Forelimb muscle (tissue), 1 donor: ENCODE data around the gene TNFRSF6B. TPM values are rescaled to one million over a fixed set of nuclear protein-coding genes. Genes with fewer than 3 reads are reported as not detected.
"Not testable (repeated sequence)": the region's sequence is repeated elsewhere in the genome, so short reads cannot be mapped to it uniquely, and the experiment has no call there.

Experiments used
- DNase-seq: peaks from one replicate; pipeline ENCODE4 v3.0.0-alpha.2; 2013; ENCODE audit warnings: low read depth
- polyA plus RNA-seq: library from polyadenylated mRNA; unstranded; fragments of 120-200 nt; gene quantifications from one replicate; pipeline ENCODE4 v1.2.1, GENCODE V29; 2013; ENCODE audit not compliant: insufficient read length

TNFRSF6B gene
- polyA plus RNA-seq, 1 donor, result 1.6 TPM

DNA sequence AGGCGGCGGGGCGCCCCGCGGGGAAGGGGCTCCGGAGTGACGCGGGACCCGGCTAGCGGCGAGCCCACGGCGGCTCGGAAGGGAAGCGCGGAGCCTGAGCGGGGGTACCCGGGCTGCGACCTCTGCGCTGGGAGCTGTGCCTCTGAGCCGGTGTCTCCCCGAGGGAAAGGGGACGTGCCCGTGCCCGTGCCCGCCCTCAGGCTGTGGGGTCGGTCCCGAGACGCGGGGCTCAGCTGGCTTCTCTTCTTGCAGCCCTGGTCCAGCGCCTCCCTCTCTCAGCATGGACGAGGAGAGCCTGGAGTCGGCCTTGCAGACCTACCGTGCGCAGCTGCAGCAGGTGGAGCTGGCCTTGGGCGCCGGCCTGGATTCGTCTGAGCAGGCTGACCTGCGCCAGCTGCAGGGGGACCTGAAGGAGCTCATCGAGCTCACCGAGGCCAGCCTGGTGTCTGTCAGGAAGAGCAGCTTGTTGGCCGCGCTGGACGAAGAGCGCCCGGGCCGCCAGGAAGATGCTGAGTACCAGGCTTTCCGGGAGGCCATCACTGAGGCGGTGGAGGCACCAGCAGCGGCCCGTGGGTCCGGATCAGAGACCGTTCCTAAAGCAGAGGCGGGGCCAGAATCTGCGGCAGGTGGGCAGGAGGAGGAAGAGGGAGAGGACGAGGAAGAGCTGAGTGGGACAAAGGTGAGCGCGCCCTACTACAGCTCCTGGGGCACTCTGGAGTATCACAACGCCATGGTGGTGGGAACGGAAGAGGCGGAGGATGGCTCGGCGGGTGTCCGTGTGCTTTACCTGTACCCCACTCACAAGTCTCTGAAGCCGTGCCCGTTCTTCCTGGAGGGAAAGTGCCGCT lies 12.1 kb downstream of the TNFRSF6B start:
- DNase-seq, result no peak

DNA sequence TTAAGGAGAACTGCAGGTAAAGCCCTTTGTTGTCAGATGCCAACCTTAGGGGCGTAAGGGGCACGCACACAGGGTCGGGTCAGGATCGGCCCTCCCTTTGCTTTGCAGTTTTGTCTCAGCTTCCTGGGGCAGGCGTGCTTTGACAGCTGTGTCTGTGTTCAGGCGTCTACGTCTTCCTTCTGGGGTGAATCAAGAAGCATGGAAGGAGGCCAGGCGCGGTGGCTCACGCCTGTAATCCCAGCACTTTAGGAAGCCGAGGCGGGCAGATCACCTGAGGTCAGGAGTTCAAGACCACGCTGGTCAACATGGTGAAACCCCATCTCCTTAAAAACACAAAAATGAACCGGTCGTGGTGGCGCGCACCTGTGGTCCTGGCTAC lies 12.7 kb downstream of the TNFRSF6B start:
- no peak for DNase-seq

DNA sequence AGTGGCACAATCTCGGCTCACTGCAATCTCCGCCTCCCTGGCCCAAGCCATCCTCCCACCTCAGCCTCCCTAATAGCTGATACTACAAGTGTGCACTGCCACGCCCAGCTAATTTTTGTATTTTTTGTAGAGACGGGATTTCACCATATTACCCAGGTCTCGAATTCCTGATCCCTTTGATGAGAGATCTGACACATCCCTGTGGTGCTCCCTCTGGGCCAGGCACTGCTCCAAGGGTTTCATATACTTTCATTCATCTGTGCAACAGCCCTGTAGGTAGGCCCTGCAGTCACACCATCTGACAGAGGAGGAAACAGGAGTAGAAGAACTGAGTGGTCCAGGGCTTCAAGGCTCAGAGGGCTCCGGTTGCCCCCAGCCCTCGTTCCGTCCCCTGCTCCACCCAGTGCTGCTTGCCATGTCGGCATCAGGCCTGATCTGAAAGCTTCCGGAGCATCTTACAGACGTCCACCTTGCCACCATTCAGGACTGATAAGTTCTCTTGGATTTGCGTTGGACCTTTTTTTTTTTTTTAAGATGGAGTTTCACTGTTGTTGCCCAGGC lies 14.7 kb downstream of the TNFRSF6B start:
- DNase-seq, result no peak

DNA sequence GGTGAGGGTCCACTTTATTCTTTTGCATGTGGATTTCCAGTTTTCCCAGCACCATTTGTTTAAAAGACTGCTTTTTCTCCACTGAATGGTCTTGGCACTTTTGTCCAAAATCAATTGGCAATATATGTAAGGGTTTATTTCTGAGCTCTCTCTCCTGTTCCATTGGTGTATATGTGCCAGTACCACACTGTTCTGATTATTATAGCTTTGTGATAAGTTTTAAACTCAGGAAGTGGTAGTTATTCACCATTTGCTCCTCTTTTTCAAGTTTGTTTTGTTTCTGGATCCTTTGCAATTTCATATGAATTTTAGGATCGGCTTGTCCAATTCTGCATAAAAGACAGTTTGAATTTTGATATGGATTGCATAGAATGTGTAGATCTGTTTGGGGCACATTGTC lies 15.7 kb downstream of the TNFRSF6B start:
- no peak for DNase-seq

DNA sequence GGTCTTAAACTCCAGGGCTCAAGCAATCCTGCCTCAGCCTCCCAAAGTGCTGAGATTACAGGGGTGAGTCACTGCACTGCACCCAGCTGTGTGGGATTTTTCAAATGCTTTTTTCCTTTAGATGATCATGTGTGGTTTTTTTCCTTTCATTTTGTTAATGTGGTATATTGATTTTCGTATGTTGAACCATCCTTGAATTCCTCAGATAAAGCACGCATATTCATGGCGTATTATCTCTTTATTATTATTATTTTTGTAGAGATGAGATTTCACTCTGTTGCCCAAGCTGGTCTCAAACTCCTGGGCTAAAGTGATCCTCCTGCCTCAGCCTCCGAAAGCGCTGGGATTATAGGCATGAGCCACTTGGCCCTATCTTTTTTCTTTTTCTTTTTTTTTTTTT lies 18.4 kb downstream of the TNFRSF6B start:
- DNase-seq, result no peak

DNA sequence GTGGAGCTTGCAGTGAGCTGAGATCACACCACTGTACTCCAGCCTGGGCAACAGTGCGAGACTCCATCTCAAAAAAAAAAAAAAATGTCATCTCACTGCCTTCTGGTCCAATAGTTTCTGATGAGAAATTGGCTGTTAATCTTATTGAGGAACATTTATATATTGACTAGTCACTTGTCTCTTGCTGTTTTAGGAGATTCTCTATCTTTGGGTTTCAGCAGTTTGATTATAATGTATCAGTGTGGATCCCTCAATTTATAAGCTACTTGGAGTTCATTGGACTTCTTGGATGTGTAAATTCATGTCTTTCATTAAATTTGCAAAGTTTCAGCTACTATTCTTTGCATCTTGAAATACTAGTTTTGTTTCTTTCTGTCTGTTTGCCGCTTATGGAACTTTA lies 22.5 kb downstream of the TNFRSF6B start:
- DNase-seq, result no peak

DNA sequence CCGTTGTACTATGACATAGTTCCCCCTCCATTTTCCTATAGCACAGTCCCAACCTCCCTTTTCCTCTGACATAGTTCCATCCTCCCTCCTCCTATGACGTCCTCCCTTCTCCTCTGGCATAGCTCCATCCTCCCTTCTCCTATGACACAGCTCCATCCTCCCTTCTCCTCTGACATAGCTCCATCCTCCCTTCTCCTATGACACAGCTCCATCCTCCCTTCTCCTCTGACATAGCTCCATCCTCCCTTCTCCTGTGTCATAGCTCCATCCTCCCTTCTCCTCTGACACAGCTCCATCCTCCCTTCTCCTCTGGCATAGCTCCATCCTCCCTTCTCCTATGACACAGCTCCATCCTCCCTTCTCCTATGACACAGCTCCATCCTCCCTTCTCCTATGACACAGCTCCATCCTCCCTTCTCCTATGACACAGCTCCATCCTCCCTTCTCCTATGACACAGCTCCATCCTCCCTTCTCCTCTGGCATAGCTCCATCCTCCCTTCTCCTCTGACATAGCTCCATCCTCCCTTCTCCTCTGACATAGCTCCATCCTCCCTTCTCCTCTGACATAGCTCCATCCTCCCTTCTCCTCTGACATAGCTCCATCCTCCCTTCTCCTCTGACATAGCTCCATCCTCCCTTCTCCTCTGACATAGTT lies 26.6 kb downstream of the TNFRSF6B start:
- not testable (repeated sequence) for DNase-seq

DNA sequence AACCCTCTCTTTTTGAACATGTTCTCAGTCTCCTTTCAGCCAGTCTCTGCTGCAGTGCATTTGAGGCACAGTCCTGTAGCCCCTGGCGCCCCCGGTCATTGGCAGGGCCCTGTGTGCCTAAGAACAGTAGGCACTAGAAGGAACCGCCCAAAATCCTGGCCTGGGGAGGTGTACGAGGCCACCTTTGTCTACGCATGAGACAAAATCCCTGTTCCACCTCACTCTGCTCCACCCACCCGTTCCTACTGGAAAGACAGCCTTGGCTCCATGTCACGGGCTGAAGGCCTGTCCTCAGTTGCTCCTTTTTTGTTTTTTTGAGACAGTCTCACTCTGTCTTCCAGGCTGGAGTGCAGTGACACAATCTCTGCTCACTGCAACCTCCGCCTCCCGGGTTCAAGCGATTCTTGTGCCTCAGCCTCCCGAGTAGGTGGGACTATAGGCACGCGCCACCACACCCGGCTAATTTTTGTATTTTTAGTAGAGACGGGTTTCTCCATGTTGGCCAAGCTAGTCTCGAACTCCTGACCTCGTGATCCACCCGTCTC lies 33.8 kb downstream of the TNFRSF6B start:
- not testable (repeated sequence) for DNase-seq

DNA sequence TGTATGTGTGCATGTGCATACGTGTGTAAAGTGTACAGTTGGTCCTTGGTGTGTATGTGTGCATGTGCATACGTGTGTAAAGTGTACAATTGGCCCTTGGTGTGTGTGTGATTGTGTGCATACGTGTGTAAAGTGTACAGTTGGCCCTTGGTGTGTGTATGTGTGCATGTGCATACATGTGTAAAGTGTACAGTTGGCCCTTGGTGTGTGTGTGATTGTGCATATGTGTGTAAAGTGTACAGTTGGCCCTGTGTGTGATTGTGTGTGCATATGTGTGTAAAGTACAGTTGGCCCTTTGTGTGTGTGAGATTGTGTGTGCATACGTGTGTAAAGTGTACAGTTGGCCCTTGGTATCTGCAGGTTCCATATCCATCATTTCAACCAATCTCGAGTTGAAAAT lies 35.0 kb downstream of the TNFRSF6B start:
- DNase-seq, result no peak

DNA sequence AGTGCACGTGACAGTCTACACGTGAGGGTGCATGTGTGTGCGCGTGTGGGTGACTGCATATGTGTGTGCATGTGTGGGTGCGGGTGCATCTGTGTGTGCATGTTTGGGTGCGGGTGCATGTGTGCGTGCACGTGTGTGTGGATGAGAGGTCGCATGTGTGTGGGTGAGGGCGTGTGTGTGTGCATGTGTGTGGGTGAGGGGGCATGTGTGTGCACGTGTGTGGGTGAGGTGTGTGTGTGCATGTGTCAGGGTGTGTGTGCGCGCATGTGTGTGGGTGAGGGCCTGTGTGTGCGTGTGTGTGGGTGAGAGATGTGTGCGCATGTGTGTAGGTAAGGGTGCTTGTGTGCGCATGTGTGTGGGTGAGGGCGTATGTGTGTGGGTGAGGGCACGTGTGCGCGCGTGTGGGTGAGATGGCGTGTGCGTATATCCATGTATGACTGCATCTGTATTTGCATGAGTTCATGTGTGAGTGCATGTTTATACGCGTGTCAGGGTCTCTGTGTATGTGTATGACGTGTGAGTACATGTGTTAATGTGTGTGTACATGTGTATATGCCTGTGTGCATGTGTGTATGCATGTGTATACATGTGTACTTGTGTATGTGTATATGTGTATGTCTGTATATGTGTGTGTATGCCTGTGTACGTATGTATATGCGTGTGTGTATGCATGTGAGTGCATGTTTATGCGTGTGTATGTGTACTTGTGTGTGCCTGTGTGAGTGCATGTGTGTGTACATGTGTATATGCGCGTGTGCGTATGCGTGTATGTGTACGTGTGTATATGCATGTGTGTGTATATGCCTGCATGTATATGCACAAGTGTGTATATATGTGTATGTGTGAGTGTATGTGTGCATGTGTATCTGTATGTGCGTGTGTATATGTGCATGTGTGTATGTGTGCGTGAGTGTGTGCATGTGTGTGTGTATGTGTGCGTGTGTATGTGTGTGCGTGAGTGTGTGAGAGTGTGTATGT lies 36.0 kb downstream of the TNFRSF6B start:
- DNase-seq, result no peak

DNA sequence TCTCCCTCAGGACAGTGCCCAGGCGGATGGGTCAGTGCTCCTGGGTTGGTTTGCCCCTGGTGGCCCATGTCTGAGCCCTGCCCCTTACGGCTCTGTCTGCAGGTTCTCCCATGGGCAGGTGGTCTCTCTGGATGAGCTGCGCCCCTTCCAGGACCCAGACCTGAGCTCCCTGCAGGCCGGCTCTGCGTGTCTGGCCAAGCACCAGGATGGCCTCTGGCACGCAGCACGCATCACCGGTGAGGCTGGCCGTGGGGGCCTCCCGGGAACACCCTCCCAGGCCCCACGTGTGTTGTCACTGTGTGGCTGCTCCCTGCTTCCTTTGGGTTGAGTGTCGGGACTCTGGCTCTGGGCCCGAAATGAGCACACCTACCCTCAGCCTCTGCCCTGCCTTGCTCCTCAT lies 36.7 kb downstream of the TNFRSF6B start:
- DNase-seq, result no peak

DNA sequence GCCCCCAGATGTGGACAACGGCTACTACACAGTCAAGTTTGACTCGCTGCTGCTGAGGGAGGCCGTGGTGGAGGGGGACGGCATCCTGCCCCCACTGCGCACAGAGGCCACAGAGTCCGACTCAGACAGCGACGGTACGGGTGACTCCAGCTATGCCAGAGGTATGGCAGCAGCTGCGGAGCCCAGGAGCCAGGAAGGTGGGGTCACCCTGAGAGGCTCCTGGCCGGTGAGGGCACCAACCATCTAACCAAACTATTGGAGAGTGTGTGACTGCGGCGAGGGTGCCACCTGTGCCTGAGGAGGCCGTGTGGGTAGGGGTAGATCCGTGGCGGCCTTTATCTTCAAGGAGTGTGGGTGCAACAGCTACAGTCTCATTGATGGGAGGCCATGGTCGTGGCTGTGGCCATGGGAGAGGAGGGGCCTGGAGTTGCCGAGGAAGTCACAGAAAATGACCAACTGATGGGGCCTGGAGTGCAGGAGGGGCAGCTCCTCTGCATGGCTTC lies 37.2 kb downstream of the TNFRSF6B start:
- DNase-seq, result no peak

DNA sequence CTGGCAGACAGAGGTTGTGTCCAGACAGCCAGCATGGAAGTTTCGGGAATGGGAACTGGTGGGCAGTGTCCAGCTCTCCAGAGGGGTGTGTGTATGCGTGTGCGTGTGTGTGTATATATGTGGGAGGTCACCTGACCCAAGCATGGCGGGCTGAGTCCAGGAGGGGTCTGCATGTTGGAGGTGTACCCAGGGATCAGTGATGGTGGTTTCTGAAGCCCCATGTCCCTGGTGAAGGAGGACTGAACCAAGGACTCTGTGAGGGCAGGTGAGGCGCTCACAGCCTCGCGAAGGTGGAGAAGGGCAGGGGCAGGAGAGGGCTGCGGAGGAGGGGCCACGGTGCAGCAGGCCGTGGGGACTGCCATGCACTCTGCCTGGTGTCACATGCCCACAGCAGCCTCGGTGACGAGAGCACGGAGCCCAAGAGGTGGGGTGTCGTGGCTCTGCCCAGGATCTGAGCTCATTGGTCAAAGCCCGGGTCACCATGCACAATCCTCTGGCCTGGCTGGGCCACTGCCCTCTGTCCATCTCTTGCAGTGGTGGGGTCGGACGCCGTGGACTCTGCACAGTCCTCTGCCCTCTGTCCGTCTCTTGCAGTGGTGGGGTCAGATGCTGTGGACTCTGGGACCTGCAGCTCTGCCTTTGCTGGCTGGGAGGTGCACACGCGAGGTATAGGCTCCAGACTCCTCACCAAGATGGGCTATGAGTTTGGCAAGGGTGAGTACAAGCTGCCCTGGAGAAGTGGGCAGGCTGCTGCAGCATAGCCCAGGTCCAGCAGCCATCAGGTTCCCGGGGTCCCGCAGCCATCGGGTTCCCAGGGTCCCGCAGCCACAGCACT lies 37.9 kb downstream of the TNFRSF6B start:
- no peak for DNase-seq

DNA sequence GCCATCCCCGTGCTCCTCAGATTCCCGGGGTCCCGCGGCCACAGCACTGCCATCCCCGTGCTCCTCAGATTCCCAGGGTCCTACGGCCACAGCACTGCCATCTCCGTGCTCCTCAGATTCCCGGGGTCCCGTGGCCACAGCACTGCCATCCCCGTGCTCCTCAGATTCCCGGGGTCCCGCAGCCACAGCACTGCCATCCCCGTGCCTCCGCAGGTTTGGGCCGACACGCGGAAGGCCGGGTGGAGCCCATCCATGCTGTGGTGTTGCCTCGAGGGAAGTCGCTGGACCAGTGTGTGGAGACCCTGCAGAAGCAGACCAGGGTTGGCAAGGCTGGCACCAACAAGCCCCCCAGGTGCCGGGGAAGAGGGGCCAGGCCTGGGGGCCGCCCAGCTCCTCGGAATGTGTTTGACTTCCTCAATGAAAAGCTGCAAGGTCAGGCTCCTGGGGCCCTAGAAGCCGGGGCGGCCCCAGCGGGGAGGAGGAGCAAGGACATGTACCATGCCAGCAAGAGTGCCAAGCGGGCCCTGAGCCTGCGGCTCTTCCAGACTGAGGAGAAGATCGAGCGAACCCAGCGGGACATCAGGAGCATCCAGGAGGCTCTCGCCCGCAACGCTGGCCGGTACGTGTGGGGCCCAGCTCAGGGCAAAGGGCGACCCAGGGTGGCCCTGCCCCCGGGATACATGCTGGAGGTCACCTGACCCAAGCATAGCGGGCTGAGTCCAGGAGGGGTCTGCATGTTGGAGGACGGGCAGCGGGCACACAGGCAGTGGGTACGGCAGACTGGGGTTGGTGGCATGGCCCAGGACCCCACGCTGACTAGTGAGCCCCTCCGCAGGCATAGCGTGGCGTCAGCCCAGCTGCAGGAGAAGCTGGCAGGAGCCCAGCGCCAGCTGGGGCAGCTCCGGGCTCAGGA lies 38.8 kb downstream of the TNFRSF6B start:
- DNase-seq, result no peak

DNA sequence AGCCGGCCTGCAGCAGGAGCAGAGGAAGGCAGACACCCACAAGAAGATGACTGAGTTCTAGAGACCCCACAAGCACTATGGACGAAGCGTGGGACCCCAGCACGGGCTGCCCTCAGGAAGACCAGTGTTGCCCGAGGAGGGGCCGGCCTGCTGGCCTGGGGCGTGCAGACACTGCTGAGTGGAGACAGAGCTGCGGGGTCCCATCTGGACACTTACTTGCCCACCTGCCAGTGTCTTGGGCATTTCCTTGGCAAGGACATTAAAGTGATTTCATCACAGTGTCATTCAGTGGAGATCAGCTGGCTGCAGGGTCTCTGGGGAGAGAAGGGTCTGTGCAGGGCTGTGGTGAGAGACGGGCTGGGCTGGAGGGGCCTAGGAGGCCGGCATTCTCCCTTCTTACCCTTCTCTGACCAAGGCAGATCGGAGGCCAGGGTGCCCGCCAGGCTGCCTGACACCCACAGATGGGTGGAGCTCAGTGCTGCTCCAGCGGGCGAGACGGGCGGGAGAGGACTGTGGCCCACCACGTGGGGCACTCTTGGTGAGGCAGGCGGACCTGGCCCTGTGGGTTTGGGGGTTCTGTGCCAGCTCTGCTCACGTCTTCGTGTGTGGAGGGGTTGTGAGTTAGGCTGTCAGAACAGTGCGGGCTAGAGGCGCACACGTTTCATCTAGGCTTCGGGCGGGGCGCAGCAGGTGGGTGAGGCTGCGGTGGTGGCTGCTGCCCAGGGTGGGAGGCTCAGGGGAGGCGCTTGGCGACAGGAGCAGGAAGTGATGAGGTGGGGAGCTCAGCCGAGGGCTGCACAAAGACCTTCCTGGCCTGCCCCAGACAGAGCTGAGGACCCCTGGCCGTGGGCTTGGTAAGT lies 39.6 kb downstream of the TNFRSF6B start, which contains the start of gene LIME1:
TSS of gene LIME1 (plus strand) at position 806 of the 860 bp plus-strand sequence. CDS start 886 bp downstream, outside the sequence.
- no peak for DNase-seq

DNA sequence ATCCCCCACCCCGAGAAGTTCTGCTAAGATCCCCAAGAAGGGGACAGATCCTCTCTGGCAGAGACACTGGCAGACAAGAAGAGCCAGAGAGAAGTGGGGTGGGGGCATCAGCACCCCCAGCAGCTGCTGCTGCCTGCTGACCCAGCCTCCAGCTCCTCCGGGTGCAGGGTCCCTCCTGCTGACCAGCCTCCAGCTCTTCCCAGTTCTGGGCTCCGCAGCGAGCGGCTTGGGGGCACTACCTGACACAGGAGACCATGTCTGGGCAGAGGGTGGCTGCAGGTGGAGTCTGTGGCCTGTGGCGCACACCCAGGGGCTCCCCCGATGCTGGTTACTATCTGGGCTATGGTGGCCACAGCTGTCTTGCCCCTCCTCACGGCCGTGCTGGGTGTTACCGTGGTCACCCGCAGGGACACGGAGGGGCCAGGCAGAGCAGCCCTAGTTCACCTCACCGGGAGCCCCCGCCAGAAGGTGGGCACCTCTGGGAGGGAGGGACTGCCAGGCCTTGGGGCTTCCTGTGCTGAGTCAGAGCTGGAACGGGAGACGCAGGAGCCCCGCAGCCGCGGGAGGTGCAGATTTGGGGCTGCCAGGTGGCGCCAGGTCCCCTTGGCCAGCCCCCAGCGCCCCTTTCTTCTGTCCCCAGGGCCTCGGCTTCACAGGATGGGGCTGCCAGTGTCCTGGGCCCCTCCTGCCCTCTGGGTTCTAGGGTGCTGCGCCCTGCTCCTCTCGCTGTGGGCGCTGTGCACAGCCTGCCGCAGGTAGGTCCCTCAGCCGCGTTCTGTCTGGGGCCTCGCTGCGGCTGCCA lies 40.6 kb downstream of the TNFRSF6B start:
- DNase-seq, result no peak

DNA sequence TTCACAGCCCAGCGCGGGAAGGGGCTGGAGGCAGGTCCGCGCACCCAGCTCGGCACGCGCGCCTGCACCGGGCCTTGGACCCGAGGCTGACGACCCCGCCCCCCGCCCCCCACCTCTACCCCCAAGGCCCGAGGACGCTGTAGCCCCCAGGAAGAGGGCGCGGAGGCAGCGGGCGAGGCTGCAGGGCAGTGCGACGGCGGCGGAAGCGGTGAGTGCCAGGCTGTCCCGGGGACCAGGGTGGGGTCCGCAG lies 41.2 kb downstream of the TNFRSF6B start:
- no peak for DNase-seq
